ENCODE data around the gene CCAR1.
"Not testable (repeated sequence)": the region's sequence is repeated elsewhere in the genome, so short reads cannot be mapped to it uniquely, and the experiment has no call there.

CCAR1 gene, protein sequence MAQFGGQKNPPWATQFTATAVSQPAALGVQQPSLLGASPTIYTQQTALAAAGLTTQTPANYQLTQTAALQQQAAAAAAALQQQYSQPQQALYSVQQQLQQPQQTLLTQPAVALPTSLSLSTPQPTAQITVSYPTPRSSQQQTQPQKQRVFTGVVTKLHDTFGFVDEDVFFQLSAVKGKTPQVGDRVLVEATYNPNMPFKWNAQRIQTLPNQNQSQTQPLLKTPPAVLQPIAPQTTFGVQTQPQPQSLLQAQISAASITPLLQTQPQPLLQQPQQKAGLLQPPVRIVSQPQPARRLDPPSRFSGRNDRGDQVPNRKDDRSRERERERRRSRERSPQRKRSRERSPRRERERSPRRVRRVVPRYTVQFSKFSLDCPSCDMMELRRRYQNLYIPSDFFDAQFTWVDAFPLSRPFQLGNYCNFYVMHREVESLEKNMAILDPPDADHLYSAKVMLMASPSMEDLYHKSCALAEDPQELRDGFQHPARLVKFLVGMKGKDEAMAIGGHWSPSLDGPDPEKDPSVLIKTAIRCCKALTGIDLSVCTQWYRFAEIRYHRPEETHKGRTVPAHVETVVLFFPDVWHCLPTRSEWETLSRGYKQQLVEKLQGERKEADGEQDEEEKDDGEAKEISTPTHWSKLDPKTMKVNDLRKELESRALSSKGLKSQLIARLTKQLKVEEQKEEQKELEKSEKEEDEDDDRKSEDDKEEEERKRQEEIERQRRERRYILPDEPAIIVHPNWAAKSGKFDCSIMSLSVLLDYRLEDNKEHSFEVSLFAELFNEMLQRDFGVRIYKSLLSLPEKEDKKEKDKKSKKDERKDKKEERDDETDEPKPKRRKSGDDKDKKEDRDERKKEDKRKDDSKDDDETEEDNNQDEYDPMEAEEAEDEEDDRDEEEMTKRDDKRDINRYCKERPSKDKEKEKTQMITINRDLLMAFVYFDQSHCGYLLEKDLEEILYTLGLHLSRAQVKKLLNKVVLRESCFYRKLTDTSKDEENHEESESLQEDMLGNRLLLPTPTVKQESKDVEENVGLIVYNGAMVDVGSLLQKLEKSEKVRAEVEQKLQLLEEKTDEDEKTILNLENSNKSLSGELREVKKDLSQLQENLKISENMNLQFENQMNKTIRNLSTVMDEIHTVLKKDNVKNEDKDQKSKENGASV

DNA sequence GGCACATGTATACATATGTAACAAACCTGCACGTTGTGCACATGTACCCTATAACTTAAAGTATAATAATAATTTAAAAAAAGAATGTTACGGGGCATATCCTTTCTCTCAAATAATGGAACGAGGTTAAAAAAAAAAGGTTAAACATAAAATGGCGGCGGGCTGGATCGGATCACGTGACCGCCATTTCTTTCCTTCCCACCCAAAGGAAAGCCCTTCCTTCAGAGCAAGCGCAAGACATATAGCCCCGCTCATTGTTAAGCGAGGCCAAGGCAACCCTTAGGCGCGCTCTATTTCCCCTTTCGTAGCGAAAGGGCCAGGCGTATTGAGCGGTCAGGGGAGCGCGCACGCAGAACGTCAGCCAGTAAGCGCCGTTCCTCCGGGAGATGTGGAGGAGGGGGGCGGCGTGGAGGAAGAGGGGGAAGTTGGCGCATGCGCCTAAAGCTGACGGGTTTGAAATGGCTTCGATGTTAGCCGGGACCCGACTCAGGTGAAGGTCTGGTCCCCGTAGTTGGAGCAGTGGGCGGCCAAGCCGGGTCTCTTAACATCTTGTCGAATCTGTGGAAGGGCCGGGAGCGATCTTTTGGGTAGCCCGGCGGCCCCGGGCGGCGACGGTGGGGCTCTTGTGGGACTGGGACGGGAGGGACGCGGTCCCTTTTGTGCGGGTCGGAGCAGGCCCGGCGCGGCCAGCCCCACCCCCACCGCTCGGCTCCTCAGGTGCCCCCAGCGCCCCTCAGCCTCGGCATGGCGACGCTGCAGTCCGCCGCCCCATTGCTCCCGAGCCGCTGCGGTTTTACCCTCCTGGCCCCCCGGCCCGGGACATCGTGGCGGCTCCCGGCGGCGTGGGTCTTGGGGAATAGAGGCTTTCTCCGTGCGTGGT is at the start of gene CCAR1:
Gene CCAR1, plus strand, starts transcription at position 447 of the 880 bp plus-strand sequence. CDS start 1,266 bp downstream, outside the sequence.
- Histone ChIP-seq H3K36me3 (ENCODE audit: control insufficient read depth, insufficient read depth, low read length) (peaks cover 10% of the 10 kb centered on the region), H3K9me3 (ENCODE audit: control insufficient read depth, insufficient read depth, low read length) (no peaks in the 10 kb centered on the region), H3K27me3 (ENCODE audit: control insufficient read depth, insufficient read depth, low read length) (no peaks in the 10 kb centered on the region), H3K4me3 (ENCODE audit: low read depth, low read length) (peak within 1 kb of the TSS; percentile 88), H3K9ac (ENCODE audit: low read depth, low read length) (peak within 1 kb of the TSS; percentile 99), H3K4me1 (ENCODE audit: control insufficient read depth, insufficient read depth, low read length) (peaks cover 3% of the 10 kb centered on the region)

DNA sequence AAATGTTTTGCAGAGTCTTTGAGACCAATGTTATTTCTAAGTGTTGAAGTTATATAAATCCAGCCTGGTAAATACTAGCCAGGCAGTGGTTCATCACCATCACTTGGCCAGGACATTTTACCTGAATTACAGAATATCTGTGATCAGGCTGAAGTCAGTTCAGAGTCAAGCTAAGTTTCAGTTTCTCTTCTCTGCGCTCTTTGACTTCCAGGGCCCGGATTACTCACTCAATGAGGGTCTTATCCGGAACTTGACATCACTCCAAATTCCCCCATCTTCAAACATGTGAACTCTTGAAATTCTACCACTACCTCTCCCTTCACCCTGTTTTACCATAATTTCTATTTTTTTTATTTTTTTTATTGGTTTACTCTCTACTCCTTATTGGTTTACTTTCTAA is 36.6 kb upstream of the CCAR1 start:
- no peak overlapping the region for H3K9ac ChIP-seq (ENCODE audit: low read depth, low read length)
- H3K4me3 ChIP-seq (ENCODE audit: low read depth, low read length): no peak overlapping the region
- no peaks in the 10 kb centered on the region for H3K4me1 ChIP-seq (ENCODE audit: control insufficient read depth, insufficient read depth, low read length)
- H3K27me3 ChIP-seq (ENCODE audit: control insufficient read depth, insufficient read depth, low read length): no peaks in the 10 kb centered on the region
- no peaks in the 10 kb centered on the region for H3K9me3 ChIP-seq (ENCODE audit: control insufficient read depth, insufficient read depth, low read length)
- H3K36me3 ChIP-seq (ENCODE audit: control insufficient read depth, insufficient read depth, low read length): peaks cover 9% of the 10 kb centered on the region

DNA sequence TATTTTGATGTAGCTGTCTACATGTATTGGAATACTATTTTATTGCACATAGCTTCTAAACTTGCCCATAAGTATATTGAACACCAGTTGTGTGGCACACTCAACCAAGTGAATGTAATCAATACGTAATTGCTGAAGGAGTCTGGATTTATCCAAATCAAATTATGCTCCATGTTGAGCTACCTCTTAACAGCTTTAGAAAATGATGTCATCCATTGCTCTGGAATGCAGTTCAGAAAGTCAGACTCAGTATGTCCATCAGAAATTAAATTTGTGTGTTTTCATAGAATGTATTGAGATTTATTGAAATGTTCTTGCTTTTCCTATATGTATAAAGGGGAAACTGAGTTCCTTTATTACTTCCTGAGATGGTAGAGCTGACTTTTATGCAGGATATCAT is 25.0 kb upstream of the CCAR1 start:
- Histone ChIP-seq H3K27me3 (ENCODE audit: control insufficient read depth, insufficient read depth, low read length) (no peaks in the 10 kb centered on the region), H3K9me3 (ENCODE audit: control insufficient read depth, insufficient read depth, low read length) (no peaks in the 10 kb centered on the region), H3K9ac (ENCODE audit: low read depth, low read length) (no peak overlapping the region), H3K36me3 (ENCODE audit: control insufficient read depth, insufficient read depth, low read length) (peaks cover 3% of the 10 kb centered on the region), H3K4me3 (ENCODE audit: low read depth, low read length) (no peak overlapping the region), H3K4me1 (ENCODE audit: control insufficient read depth, insufficient read depth, low read length) (no peaks in the 10 kb centered on the region)

DNA sequence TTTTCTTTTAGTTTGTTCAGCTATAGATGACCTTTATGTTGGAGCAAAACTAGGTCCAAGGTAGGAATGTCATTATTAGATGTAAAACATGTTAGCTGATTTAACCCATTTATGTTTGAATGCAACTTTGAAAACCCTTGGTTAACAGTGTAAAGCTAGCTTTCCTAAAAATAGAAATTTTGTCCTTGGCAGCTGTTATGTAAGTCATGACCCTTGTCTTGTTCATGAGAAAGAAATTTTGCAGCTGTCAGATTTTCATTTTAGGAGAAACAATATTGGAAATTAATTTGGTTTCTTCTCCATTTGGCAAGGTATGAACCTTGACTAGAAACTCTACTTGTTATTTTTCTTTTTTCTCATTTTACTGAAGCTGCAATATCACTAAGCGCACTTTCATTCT is 23.9 kb upstream of the CCAR1 start:
- Histone ChIP-seq H3K36me3 (ENCODE audit: control insufficient read depth, insufficient read depth, low read length) (no peaks in the 10 kb centered on the region), H3K27me3 (ENCODE audit: control insufficient read depth, insufficient read depth, low read length) (no peaks in the 10 kb centered on the region), H3K4me3 (ENCODE audit: low read depth, low read length) (no peak overlapping the region), H3K9me3 (ENCODE audit: control insufficient read depth, insufficient read depth, low read length) (no peaks in the 10 kb centered on the region), H3K9ac (ENCODE audit: low read depth, low read length) (no peak overlapping the region), H3K4me1 (ENCODE audit: control insufficient read depth, insufficient read depth, low read length) (no peaks in the 10 kb centered on the region)

DNA sequence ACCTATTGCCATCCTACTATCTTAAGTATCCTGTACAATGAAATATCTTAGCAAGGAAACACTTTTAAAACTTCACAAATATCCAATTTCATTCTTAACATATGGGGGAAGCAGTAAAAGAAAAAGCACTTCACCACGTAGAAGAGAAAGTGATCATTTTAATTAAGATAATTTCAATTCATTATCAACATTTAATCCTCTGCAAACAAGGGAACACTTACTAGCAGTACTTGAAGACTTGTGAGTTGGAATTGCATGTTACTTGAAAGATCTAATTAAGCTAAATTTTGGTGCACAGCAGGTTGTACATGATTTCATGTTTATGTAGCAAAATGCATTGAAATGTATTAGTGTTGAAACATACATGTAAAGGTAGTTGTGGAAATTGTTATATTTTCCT is 20.8 kb upstream of the CCAR1 start:
- Histone ChIP-seq H3K36me3 (ENCODE audit: control insufficient read depth, insufficient read depth, low read length) (no peaks in the 10 kb centered on the region), H3K9ac (ENCODE audit: low read depth, low read length) (no peak overlapping the region), H3K4me1 (ENCODE audit: control insufficient read depth, insufficient read depth, low read length) (no peaks in the 10 kb centered on the region), H3K4me3 (ENCODE audit: low read depth, low read length) (no peak overlapping the region), H3K9me3 (ENCODE audit: control insufficient read depth, insufficient read depth, low read length) (no peaks in the 10 kb centered on the region), H3K27me3 (ENCODE audit: control insufficient read depth, insufficient read depth, low read length) (no peaks in the 10 kb centered on the region)

DNA sequence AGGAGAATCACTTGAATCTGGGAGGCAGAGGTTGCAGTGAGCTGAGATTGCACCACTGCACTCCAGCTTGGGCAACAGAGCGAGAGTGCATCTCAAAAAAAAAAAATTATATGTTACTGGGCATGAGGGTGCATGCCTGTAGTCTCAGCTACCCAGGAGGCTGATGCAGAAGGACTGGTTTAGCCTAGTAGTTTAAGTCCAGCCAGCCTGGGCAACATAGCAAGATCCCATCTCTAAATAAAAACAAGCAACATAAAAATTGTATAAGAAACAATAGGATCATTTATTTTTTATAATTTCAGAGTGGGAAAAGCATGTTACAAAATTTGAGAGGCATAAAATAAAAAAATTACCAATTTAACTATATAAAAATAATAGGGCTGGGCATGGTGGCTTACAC is 15.5 kb upstream of the CCAR1 start:
- no peak overlapping the region for H3K4me3 ChIP-seq (ENCODE audit: low read depth, low read length)
- H3K9me3 ChIP-seq (ENCODE audit: control insufficient read depth, insufficient read depth, low read length): no peaks in the 10 kb centered on the region
- H3K9ac ChIP-seq (ENCODE audit: low read depth, low read length): no peak overlapping the region
- no peaks in the 10 kb centered on the region for H3K4me1 ChIP-seq (ENCODE audit: control insufficient read depth, insufficient read depth, low read length)
- no peaks in the 10 kb centered on the region for H3K36me3 ChIP-seq (ENCODE audit: control insufficient read depth, insufficient read depth, low read length)
- no peaks in the 10 kb centered on the region for H3K27me3 ChIP-seq (ENCODE audit: control insufficient read depth, insufficient read depth, low read length)

DNA sequence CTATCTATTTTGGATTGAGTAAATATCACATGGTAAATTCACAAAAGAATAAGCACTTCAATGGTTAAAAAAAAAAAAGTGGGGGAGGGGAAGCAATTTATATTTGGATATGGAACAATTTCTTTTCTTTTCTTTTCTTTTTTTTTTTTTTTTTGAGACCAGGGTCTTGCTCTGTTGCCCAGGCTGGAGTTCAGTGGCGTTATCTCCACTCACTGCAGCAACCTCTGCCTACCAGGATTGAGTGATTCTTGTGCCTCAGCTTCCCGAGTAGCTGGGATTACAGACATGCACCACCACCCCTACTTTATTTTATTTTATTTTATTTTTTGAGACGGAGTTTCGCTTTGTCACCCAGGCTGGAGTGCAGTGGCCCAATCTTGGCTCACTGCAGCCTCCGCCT is 12.1 kb upstream of the CCAR1 start:
- not testable (repeated sequence) for H3K4me1 ChIP-seq (ENCODE audit: control insufficient read depth, insufficient read depth, low read length); H3K9me3 ChIP-seq (ENCODE audit: control insufficient read depth, insufficient read depth, low read length); H3K9ac ChIP-seq (ENCODE audit: low read depth, low read length); H3K27me3 ChIP-seq (ENCODE audit: control insufficient read depth, insufficient read depth, low read length); H3K4me3 ChIP-seq (ENCODE audit: low read depth, low read length); H3K36me3 ChIP-seq (ENCODE audit: control insufficient read depth, insufficient read depth, low read length)

DNA sequence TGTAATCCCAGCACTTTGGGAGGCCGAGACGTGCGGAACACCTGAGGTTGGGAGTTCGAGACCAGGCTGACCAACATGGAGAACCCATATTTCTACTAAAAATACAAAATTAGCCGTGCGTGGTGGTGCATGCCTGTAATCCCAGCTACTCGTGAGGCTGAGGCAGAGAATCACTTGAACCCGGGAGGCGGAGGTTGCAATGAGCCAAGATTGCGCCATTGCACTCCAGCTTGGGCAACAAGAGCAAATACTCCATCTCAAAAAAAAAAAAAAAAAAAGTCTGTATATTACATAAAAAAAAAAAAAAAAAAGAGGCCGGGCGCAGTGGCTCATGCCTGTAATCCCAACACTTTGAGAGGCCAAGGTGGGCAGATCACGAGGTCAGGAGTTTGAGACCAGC is 8.0 kb upstream of the CCAR1 start:
- not testable (repeated sequence) for H3K9ac ChIP-seq (ENCODE audit: low read depth, low read length); H3K4me1 ChIP-seq (ENCODE audit: control insufficient read depth, insufficient read depth, low read length); H3K36me3 ChIP-seq (ENCODE audit: control insufficient read depth, insufficient read depth, low read length); H3K4me3 ChIP-seq (ENCODE audit: low read depth, low read length); H3K9me3 ChIP-seq (ENCODE audit: control insufficient read depth, insufficient read depth, low read length); H3K27me3 ChIP-seq (ENCODE audit: control insufficient read depth, insufficient read depth, low read length)

DNA sequence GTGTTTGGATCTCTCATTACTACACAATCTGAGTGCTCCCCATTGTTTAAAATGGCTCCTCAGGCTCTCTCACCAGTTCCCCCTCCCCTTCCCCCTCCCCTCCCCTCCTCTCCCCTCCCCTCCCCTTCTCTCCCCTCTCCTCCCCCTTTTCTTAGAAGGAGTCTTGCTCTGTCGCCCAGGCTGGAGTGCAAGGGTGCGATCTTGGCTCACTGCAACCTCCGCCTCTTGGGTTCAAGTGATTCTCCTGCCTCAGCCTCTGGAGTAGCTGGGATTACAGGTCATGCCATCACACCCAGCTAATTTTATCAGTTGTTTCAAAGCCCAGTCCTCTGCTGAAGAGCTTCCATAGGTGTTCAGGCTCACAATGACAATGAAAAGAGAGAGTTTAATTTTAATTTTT is 3.6 kb upstream of the CCAR1 start:
- H3K27me3 ChIP-seq (ENCODE audit: control insufficient read depth, insufficient read depth, low read length): no peaks in the 10 kb centered on the region
- H3K36me3 ChIP-seq (ENCODE audit: control insufficient read depth, insufficient read depth, low read length): no peaks in the 10 kb centered on the region
- H3K9me3 ChIP-seq (ENCODE audit: control insufficient read depth, insufficient read depth, low read length): no peaks in the 10 kb centered on the region
- H3K9ac ChIP-seq (ENCODE audit: low read depth, low read length): no peak overlapping the region
- H3K4me3 ChIP-seq (ENCODE audit: low read depth, low read length): no peak overlapping the region
- peaks cover 3% of the 10 kb centered on the region for H3K4me1 ChIP-seq (ENCODE audit: control insufficient read depth, insufficient read depth, low read length)

DNA sequence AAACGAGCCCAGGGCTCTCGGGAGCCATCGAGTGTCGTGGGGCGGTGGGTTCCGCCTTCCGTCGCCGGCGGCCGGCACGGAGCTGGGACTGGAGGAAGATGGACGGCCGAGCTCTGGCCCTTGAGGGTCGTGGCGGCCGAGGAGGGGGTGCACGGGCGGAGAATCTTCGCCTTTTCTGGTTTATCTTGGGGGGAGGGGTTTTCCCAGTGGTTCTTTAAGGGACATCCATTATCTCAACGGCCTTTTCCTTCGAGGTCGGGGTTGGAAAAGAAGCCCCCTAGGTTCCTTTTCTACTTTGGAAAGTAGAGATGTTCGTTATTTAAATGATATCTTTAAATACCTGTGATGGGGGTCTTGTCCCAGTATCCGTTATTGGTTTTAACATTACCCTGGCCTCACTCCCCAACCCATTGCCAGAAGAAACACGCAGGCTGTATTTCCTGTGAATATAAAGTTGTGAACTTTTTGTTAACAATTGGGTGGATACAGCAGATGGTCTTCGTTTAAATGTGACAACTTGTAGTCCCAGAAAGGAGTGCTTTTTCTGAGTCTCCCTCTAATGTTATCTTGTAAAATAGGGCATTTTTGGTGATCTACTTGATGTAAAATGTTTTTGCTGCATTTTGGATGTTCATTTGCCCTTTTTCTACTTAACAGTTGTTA is 765 bp downstream of the CCAR1 start:
- H3K9ac ChIP-seq (ENCODE audit: low read depth, low read length): peak overlapping the region; percentile 99
- peaks cover 3% of the 10 kb centered on the region for H3K4me1 ChIP-seq (ENCODE audit: control insufficient read depth, insufficient read depth, low read length)
- peaks cover 10% of the 10 kb centered on the region for H3K36me3 ChIP-seq (ENCODE audit: control insufficient read depth, insufficient read depth, low read length)
- peak overlapping the region; percentile 88 for H3K4me3 ChIP-seq (ENCODE audit: low read depth, low read length)
- H3K9me3 ChIP-seq (ENCODE audit: control insufficient read depth, insufficient read depth, low read length): no peaks in the 10 kb centered on the region
- no peaks in the 10 kb centered on the region for H3K27me3 ChIP-seq (ENCODE audit: control insufficient read depth, insufficient read depth, low read length)
